ENCODE results near the gene BYSL.

- TF ChIP-seq CTCF (IDR thresholded peaks at IDR 0.05) = no peak
- no peak for TF ChIP-seq EZH2phosphoT487 (IDR thresholded peaks at IDR 0.05)
Measured at GRCh38 chr6:41931792-41932191, 10.5 kb downstream of the BYSL start.
